MCF 10A (cell line): ENCODE measurements around the gene GJA4. TPM values are rescaled to one million over a fixed set of nuclear protein-coding genes. Genes with fewer than 3 reads are reported as not detected.

Experiments
- BruUV-seq: library from RNA; stranded (reverse); fragments of 400-500 nt; replicated peaks from 2 replicates; lab custom pipeline; 2021; lab: Mats Ljungman, UMichigan
- CTCF ChIA-PET: fragments of 300-600 bp; sonication (Branson Sonifier 250); formaldehyde crosslinking; extraction: SDS; loops from one replicate; lab custom pipeline; 2021; ENCODE audit warnings: antibody characterized with exemption, inconsistent platforms; lab: Yijun Ruan, JAX
- POLR2A ChIA-PET: fragments of 300-600, 350-650 bp; sonication (Branson Sonifier 250); formaldehyde crosslinking; extraction: SDS; loops from one replicate; lab custom pipeline; 2020; ENCODE audit warnings: antibody characterized with exemption, inconsistent platforms; lab: Yijun Ruan, JAX
- DNase-seq: peaks from one replicate; pipeline ENCODE4 v3.0.0-alpha.2; 2018; ENCODE audit not compliant: unreplicated experiment
- H3K27ac Mint-ChIP-seq: one replicate; pipeline ENCODE4 v1.8.0; 2022; ENCODE audit warnings: mild to moderate bottlenecking, low read depth, mixed read lengths; ENCODE audit not compliant: unreplicated experiment
- H3K27me3 Mint-ChIP-seq: one replicate; pipeline ENCODE4 v1.8.0; 2022; ENCODE audit warnings: mixed read lengths; ENCODE audit not compliant: insufficient read depth, unreplicated experiment
- H3K36me3 Mint-ChIP-seq: one replicate; pipeline ENCODE4 v1.8.0; 2022; ENCODE audit warnings: mild to moderate bottlenecking, moderate library complexity, mixed read lengths; ENCODE audit not compliant: insufficient read depth, unreplicated experiment
- H3K4me1 Mint-ChIP-seq: one replicate; pipeline ENCODE4 v1.8.0; 2022; ENCODE audit warnings: mixed read lengths; ENCODE audit not compliant: insufficient read depth, unreplicated experiment
- H3K4me3 Mint-ChIP-seq: one replicate; pipeline ENCODE4 v1.8.0; 2022; ENCODE audit warnings: mild to moderate bottlenecking, moderate library complexity, mixed read lengths; ENCODE audit not compliant: unreplicated experiment
- H3K9me3 Mint-ChIP-seq: one replicate; pipeline ENCODE4 v1.8.0; 2022; ENCODE audit warnings: mixed read lengths; ENCODE audit not compliant: unreplicated experiment
- intact Hi-C: fragments of 100-400 bp; cut with micrococcal nuclease; formaldehyde crosslinking; loops from 2 replicates; pipeline ENCODE4 v1.14.1; 2022
- total RNA-seq: library from RNA; stranded (reverse); gene quantifications from 2 replicates; pipeline ENCODE4 v1.2.3, GENCODE V29; 2022
- TF ChIP-seq, protein P1 (sequence below): fragments of 200-600 bp; IDR thresholded peaks from one replicate; pipeline ENCODE4 v1.8.0; 2022; ENCODE audit warnings: antibody characterized with exemption, mild to moderate bottlenecking; ENCODE audit not compliant: unreplicated experiment

GJA4 gene
- total RNA-seq, 1 experiment from 2014 or later = not detected

DNA sequence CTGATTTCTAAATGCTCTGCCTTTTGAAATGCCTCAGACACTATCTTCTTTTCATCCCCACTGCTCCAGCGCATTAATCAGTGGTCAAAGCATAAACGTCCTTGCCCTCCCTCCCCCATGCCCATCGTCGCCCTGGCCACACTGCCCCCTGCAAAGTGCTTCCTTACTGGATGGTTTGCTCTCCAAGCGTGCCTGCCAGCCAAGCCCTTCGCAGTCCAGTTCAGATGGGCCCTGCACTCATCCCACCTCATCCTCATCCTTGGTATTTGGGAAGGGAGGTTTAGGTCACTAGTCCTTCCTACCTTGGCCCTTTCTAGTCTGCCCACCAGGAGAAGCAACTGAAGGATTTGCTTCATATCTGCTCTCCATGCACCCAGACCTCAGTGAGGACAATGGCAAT is 3.1 kb downstream of the GJA4 start:
- H3K27ac Mint-ChIP-seq = no peak overlapping the region
- H3K36me3 Mint-ChIP-seq = no peaks in the 10 kb centered on the region
- H3K9me3 Mint-ChIP-seq = no peaks in the 10 kb centered on the region
- TF ChIP-seq, protein P1, sequence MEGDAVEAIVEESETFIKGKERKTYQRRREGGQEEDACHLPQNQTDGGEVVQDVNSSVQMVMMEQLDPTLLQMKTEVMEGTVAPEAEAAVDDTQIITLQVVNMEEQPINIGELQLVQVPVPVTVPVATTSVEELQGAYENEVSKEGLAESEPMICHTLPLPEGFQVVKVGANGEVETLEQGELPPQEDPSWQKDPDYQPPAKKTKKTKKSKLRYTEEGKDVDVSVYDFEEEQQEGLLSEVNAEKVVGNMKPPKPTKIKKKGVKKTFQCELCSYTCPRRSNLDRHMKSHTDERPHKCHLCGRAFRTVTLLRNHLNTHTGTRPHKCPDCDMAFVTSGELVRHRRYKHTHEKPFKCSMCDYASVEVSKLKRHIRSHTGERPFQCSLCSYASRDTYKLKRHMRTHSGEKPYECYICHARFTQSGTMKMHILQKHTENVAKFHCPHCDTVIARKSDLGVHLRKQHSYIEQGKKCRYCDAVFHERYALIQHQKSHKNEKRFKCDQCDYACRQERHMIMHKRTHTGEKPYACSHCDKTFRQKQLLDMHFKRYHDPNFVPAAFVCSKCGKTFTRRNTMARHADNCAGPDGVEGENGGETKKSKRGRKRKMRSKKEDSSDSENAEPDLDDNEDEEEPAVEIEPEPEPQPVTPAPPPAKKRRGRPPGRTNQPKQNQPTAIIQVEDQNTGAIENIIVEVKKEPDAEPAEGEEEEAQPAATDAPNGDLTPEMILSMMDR = no peak
- H3K4me3 Mint-ChIP-seq = no peak overlapping the region
- BruUV-seq = no TSS peak
- ChIA-PET CTCF (interaction anchor here (1.2 kb wide), 1 partner anchor 8 kb away, joined by 4 read pairs; no protein-coding TSS in a partner anchor), POLR2A (no interaction called here)
- no peak for DNase-seq
- peaks cover 5% of the 10 kb centered on the region for H3K4me1 Mint-ChIP-seq
- intact Hi-C loops = no loop called here
- H3K27me3 Mint-ChIP-seq = no peaks in the 10 kb centered on the region

DNA sequence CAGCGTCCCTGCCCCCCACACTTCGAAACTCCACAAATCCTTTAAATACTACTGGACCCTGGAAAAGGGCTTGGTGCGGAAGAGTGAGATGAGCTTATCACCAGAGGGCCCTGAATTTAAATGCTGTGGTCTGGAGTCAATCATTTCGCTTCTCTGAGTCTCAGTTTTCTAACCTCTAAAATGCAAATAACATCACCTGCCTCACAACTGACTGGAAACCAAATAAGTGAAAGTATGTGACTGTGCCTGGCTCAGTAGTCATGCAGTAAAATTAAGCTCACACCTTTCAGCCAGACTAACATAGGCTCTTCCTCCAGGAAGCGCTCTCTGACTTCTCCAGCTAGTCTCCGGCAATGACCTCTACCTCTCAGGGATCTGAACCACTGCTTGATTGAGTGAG is 4.2 kb downstream of the GJA4 start:
- DNase-seq = no peak
- CTCF ChIA-PET = interaction anchor here (1.2 to 1.3 kb wide), 2 partner anchors 9 to 56 kb away, joined by 4 read pairs; no protein-coding TSS in a partner anchor
- POLR2A ChIA-PET = no interaction called here
- TF ChIP-seq, protein P1 = no peak
- Mint-ChIP-seq H3K27ac (no peak overlapping the region), H3K4me1 (peaks cover 5% of the 10 kb centered on the region), H3K9me3 (no peaks in the 10 kb centered on the region), H3K27me3 (no peaks in the 10 kb centered on the region), H3K4me3 (no peak overlapping the region), H3K36me3 (no peaks in the 10 kb centered on the region)
- no TSS peak for BruUV-seq
- intact Hi-C loops = no loop called here

DNA sequence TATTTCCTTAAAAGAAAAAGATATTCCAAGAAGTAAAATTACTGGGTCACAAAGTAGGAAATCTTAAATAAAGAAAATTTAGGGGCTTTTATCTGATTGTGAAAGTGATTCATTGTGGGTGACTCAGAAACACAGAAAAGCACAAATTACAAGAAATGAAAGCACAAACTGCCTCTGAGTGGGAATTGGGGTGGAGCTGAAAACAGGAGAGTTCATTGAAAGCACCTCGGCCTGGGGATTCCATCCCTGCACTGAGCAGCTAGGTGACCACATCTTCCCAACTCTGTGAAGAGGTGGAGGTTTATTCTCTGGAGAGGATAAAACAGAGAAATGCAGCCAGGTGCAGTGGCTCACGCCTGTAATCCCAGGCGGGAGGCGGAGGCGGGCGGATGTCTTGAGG is 7.4 kb downstream of the GJA4 start:
- H3K4me1 Mint-ChIP-seq = peaks cover 5% of the 10 kb centered on the region
- H3K27ac Mint-ChIP-seq = no peak overlapping the region
- H3K27me3 Mint-ChIP-seq = no peaks in the 10 kb centered on the region
- intact Hi-C loops = no loop called here
- BruUV-seq = no TSS peak
- H3K9me3 Mint-ChIP-seq = no peaks in the 10 kb centered on the region
- H3K36me3 Mint-ChIP-seq = no peaks in the 10 kb centered on the region
- no peak for DNase-seq
- no peak overlapping the region for H3K4me3 Mint-ChIP-seq
- ChIA-PET CTCF (interaction anchor here (0.6 kb wide), 1 partner anchor 1026 kb away, joined by 4 read pairs; no protein-coding TSS in a partner anchor), POLR2A (no interaction called here)
- TF ChIP-seq, protein P1 = no peak

DNA sequence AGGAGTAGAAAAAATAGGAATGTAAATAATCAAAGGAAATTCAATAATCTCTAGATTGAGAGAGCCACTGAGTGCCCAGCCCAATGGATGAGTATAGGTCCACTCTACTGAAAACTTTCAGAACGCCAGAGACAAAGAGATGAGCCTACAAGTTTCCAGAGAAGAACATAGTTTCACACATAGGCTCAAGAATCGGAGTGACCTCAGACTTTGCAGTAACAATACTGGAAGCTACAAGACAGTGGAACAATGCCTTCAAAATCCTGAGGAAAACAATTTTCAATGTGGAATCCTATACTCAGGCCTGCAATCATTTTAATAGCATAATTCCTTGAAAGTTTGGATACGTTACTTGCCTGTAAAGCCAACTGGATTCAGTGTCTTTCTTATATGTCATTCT is 11.0 kb downstream of the GJA4 start:
- POLR2A ChIA-PET = interaction anchor here (1.5 kb wide), 1 partner anchor 56 kb away, joined by 4 read pairs; the partner anchor contains the start of gene SMIM12
- Mint-ChIP-seq H3K4me1 (peaks cover 5% of the 10 kb centered on the region), H3K9me3 (no peaks in the 10 kb centered on the region), H3K27me3 (no peaks in the 10 kb centered on the region), H3K4me3 (no peak overlapping the region), H3K36me3 (no peaks in the 10 kb centered on the region), H3K27ac (no peak overlapping the region)
- intact Hi-C loops = no loop called here
- CTCF ChIA-PET = interaction anchor here (0.6 to 2.3 kb wide), 4 partner anchors 16 to 672 kb away, joined by 3 to 12 read pairs (median 3); no protein-coding TSS in a partner anchor
- no peak for DNase-seq
- TF ChIP-seq, protein P1 = no peak
- BruUV-seq = no TSS peak
